Natural killer cell (primary cell): ENCODE results near the gene CCR8. TPM values are rescaled to one million over a fixed set of nuclear protein-coding genes. Genes with fewer than 3 reads are reported as not detected.
"Not testable (repeated sequence)": the region's sequence is repeated elsewhere in the genome, so short reads cannot be mapped to it uniquely, and the experiment has no call there.

Experiments
- ATAC-seq, 3 donors: fragments of 150-1000 bp in 2 of 3; fragments of 200-7000 bp in 1 of 3; cut with Tn5 transposase; 1 replicate in 1 of 3; 2 replicates in 2 of 3; pipeline ENCODE4 v1.10.0; 2021; ENCODE audit warnings: mild to moderate bottlenecking in 2 of 3, moderate library complexity in 2 of 3
- DNase-seq, 2 donors: peaks; one replicate each; pipeline versions ENCODE4 v3.0.0 to v3.0.0-alpha.2; 2013 to 2021; ENCODE audit warnings: mixed read lengths in 1 of 2
- H3K27ac ChIP-seq: one replicate; pipeline ENCODE4 v1.5.1; 2013; ENCODE audit warnings: mild to moderate bottlenecking, low read length
- H3K27me3 ChIP-seq: one replicate; pipeline ENCODE4 v1.6.1; 2013; ENCODE audit warnings: low read length; ENCODE audit not compliant: control insufficient read depth, insufficient read depth
- H3K36me3 ChIP-seq: one replicate; pipeline ENCODE4 v1.6.1; 2013; ENCODE audit warnings: low read length; ENCODE audit not compliant: control insufficient read depth, insufficient read depth
- H3K4me1 ChIP-seq: one replicate; pipeline ENCODE4 v1.6.1; 2013; ENCODE audit warnings: low read length; ENCODE audit not compliant: control insufficient read depth, insufficient read depth
- H3K4me3 ChIP-seq: one replicate; pipeline ENCODE4 v1.5.1; 2013; ENCODE audit warnings: low read length
- H3K9me3 ChIP-seq: one replicate; pipeline ENCODE4 v1.6.1; 2013; ENCODE audit warnings: low read length; ENCODE audit not compliant: control insufficient read depth, insufficient read depth
- H3K27ac Mint-ChIP-seq, 2 donors: one replicate each; pipeline ENCODE4 v1.8.0; 2022; ENCODE audit warnings: mild to moderate bottlenecking in 2 of 2, mixed read lengths in 2 of 2, moderate library complexity in 1 of 2
- H3K27me3 Mint-ChIP-seq, 2 donors: one replicate each; pipeline ENCODE4 v1.8.0; 2022; ENCODE audit warnings: low read depth in 2 of 2, mixed read lengths in 2 of 2
- H3K36me3 Mint-ChIP-seq: one replicate; pipeline ENCODE4 v1.8.0; 2022; ENCODE audit warnings: mixed read lengths
- H3K4me1 Mint-ChIP-seq, 2 donors: one replicate each; pipeline ENCODE4 v1.8.0; 2022; ENCODE audit warnings: mixed read lengths in 2 of 2
- H3K4me3 Mint-ChIP-seq: one replicate; pipeline ENCODE4 v1.8.0; 2022; ENCODE audit warnings: mild to moderate bottlenecking, moderate library complexity, mixed read lengths
- H3K9me3 Mint-ChIP-seq, 2 donors: one replicate each; pipeline ENCODE4 v1.8.0; 2022; ENCODE audit warnings: mixed read lengths in 2 of 2
- WGBS: methylation state at CpG from one replicate; pipeline ENCODE4 v1.1.7; 2013; ENCODE audit warnings: missing lambda C conversion rate; ENCODE audit not compliant: insufficient coverage; 5-methylcytosine and 5-hydroxymethylcytosine counted together
- intact Hi-C: fragments of 100-400 bp; cut with micrococcal nuclease; formaldehyde crosslinking; loops from one replicate; pipeline ENCODE4 v1.14.2; 2022
- total RNA-seq, 4 donors: library from RNA; stranded (reverse); fragments of 120-200 nt in 1 of 4; gene quantifications; one replicate each; pipeline versions ENCODE4 v1.2.3 to v1.2.4, GENCODE V29; 2013 to 2022
- TF ChIP-seq, protein P1 (sequence below): fragments of 200-600 bp; IDR thresholded peaks from one replicate; pipeline ENCODE4 v1.8.0; 2022; ENCODE audit warnings: antibody characterized with exemption

The CCR8 gene
- total RNA-seq, 3 donors from 2014 or later (not counting 1 experiment from before 2014, with no cell fraction given): 0.35 TPM; not detected in 2

DNA sequence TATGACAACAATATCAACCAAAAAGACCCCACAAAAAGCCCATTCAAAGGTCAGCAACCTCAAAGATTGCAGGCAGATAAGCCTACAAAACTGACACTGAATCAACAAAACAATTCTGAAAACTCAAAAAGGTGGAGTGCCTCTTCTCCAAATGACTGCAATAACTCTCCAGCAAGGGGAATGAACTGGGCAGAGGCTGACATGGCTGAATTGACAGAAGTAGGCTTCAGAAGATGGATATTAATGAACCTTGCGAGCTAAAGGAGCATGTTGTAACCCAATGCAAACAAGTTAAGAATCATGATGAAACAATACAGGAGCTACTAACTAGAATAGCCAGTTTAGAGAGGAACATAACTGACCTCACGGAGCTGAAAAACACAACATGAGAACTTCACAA, 33.3 kb downstream of the CCR8 start:
- H3K9me3 Mint-ChIP-seq: no peaks in the 10 kb centered on the region
- Histone ChIP-seq H3K27me3 (no peaks in the 10 kb centered on the region), H3K4me3 (no peak overlapping the region), H3K9me3 (no peaks in the 10 kb centered on the region), H3K4me1 (peaks cover 43% of the 10 kb centered on the region), H3K36me3 (no peaks in the 10 kb centered on the region), H3K27ac (peak overlapping the region; percentile 90)
- intact Hi-C loops: no loop called here
- H3K4me3 Mint-ChIP-seq: no peak overlapping the region
- H3K27ac Mint-ChIP-seq: peak overlapping the region; percentile 69 to 90
- DNase-seq (no peak), ATAC-seq (no peak)
- H3K27me3 Mint-ChIP-seq: no peaks in the 10 kb centered on the region
- peaks cover 42 to 58% of the 10 kb centered on the region in 2 donors for H3K4me1 Mint-ChIP-seq
- H3K36me3 Mint-ChIP-seq: no peaks in the 10 kb centered on the region
- WGBS: 100% methylated on average over 2 of the region's 2 CpGs
- TF ChIP-seq, protein P1, sequence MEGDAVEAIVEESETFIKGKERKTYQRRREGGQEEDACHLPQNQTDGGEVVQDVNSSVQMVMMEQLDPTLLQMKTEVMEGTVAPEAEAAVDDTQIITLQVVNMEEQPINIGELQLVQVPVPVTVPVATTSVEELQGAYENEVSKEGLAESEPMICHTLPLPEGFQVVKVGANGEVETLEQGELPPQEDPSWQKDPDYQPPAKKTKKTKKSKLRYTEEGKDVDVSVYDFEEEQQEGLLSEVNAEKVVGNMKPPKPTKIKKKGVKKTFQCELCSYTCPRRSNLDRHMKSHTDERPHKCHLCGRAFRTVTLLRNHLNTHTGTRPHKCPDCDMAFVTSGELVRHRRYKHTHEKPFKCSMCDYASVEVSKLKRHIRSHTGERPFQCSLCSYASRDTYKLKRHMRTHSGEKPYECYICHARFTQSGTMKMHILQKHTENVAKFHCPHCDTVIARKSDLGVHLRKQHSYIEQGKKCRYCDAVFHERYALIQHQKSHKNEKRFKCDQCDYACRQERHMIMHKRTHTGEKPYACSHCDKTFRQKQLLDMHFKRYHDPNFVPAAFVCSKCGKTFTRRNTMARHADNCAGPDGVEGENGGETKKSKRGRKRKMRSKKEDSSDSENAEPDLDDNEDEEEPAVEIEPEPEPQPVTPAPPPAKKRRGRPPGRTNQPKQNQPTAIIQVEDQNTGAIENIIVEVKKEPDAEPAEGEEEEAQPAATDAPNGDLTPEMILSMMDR: no peak

DNA sequence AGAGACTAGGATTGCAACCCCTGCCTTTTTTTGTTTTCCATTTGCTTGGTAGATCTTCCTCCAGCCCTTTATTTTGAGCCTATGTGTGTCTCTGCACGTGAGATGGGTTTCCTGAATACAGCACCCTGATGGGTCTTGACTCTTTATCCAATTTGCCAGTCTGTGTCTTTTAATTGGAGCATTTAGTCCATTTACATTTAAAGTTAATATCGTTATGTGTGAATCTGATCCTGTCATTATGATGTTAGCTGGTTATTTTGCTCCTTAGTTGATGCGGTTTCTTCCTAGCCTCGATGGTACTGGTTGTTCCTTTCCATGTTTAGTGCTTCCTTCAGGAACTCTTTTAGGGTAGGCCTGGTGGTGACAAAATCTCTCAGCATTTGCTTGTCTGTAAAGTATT, 40.9 kb downstream of the CCR8 start:
- H3K27me3 Mint-ChIP-seq, intact Hi-C loops, DNase-seq, H3K4me1 ChIP-seq, H3K27ac ChIP-seq, H3K27me3 ChIP-seq, H3K36me3 ChIP-seq, H3K4me3 ChIP-seq, H3K4me3 Mint-ChIP-seq, H3K4me1 Mint-ChIP-seq, H3K9me3 Mint-ChIP-seq, H3K9me3 ChIP-seq, H3K36me3 Mint-ChIP-seq, H3K27ac Mint-ChIP-seq, ATAC-seq: not testable (repeated sequence)
- 100% methylated on average over 2 of the region's 4 CpGs for WGBS

DNA sequence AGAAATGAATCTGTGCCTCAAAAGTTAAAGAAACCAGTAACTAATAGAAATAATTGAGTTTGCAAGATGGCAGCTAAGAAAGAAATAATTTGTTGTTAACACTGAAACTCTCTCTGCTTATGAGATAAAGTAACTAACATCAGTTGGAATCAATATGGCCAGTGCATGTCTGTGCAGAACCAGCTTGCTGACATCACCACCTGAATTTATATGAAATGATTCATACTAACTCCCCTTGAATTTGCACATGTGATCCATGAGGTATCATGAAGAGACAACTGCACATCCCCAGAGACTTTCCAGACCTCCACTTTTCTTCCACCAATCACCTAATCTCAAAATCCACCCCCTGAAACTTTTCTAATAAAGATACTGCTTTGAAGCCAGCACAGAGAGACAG, 43.3 kb downstream of the CCR8 start:
- Histone ChIP-seq H3K27me3 (no peaks in the 10 kb centered on the region), H3K9me3 (no peaks in the 10 kb centered on the region), H3K4me3 (no peak overlapping the region), H3K36me3 (no peaks in the 10 kb centered on the region), H3K4me1 (peaks cover under 1% of the 10 kb centered on the region), H3K27ac (no peak overlapping the region)
- Mint-ChIP-seq H3K4me3 (no peak overlapping the region), H3K9me3 (peaks cover 0 to 2% of the 10 kb centered on the region in 2 donors), H3K36me3 (peaks cover 5% of the 10 kb centered on the region), H3K4me1 (peaks cover 1 to 5% of the 10 kb centered on the region in 2 donors), H3K27ac (no peak overlapping the region), H3K27me3 (peaks cover 0 to 3% of the 10 kb centered on the region in 2 donors)
- TF ChIP-seq, protein P1: no peak
- no peak for ATAC-seq
- intact Hi-C loops: no loop called here
- no peak for DNase-seq

DNA sequence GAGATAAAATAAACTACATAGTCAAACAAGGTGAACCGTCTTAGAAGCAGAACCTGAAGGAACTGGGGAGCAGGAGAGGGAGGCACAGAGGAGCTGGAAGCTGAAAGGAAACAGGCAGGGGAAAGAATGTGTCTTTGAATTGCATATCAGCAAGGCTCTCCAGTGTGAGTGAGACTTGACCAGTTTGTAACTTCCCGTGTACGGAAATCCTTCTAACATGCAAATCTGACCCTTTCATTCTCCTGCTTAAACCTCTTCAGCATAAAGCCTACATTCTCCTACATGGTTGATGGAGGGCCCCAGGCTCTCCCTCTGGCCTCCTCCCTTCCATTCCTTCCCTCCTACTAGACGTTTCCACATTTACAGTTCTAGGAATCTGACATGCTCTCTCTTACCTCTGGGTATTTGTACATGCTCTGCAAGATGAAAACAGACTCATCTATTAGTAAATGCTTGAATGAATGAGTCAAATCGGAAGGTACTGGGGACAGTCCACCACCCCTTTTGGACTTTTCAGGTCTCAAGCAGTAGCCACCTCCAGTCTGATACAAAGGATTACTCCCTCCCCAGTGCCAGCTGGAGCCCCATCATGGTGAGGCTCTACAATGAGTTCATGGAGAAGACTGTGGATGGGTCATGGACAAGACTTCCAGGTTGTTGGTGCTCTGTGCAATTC, 47.6 kb downstream of the CCR8 start:
- Histone ChIP-seq H3K36me3 (no peaks in the 10 kb centered on the region), H3K9me3 (no peaks in the 10 kb centered on the region), H3K27me3 (no peaks in the 10 kb centered on the region), H3K27ac (no peak overlapping the region), H3K4me3 (no peak overlapping the region), H3K4me1 (peaks cover 7% of the 10 kb centered on the region)
- Mint-ChIP-seq H3K4me3 (no peak overlapping the region), H3K4me1 (peaks cover 7 to 11% of the 10 kb centered on the region in 2 donors), H3K27me3 (peaks cover 0 to 3% of the 10 kb centered on the region in 2 donors), H3K27ac (no peak overlapping the region), H3K36me3 (no peaks in the 10 kb centered on the region), H3K9me3 (no peaks in the 10 kb centered on the region)
- intact Hi-C loops: no loop called here
- no peak for ATAC-seq
- DNase-seq: no peak
- 90% methylated on average over 4 of the region's 5 CpGs for WGBS
- TF ChIP-seq, protein P1: no peak
